ENCODE data around the gene ZNF37A. TPM values are rescaled to one million over a fixed set of nuclear protein-coding genes. Genes with fewer than 3 reads are reported as not detected.
A peak's percentile ranks its signal among the peaks of the same experiment; 100 is the strongest.
"Not testable (repeated sequence)": the region's sequence is repeated elsewhere in the genome, so short reads cannot be mapped to it uniquely, and the experiment has no call there.

ZNF37A gene
- total RNA-seq, 1 donor from 2014 or later: 21.1 TPM

GRCh38 chr10:38070501-38070900, 23.6 kb upstream of the ZNF37A start:
- TF ChIP-seq CTCF (IDR thresholded peaks at IDR 0.05; ENCODE audit: partially characterized antibody, unreplicated experiment): no peak
- peaks cover 6% of the 10 kb centered on the region for H3K27me3 Mint-ChIP-seq (ENCODE audit: unreplicated experiment)
- H3K4me1 Mint-ChIP-seq (ENCODE audit: low read depth, unreplicated experiment): no peaks in the 10 kb centered on the region
- no peak for DNase-seq
- peaks cover 2% of the 10 kb centered on the region for H3K9me3 Mint-ChIP-seq (ENCODE audit: unreplicated experiment)
- H3K36me3 Mint-ChIP-seq (ENCODE audit: unreplicated experiment): peaks cover 7% of the 10 kb centered on the region
- H3K27ac Mint-ChIP-seq (ENCODE audit: unreplicated experiment): no peak overlapping the region
- no peak overlapping the region for H3K4me3 Mint-ChIP-seq (ENCODE audit: unreplicated experiment)

GRCh38 chr10:38072552-38072951, 21.6 kb upstream of the ZNF37A start:
- no peak for TF ChIP-seq CTCF (IDR thresholded peaks at IDR 0.05; ENCODE audit: partially characterized antibody, unreplicated experiment)
- no peak for DNase-seq
- no peak overlapping the region for H3K27ac Mint-ChIP-seq (ENCODE audit: unreplicated experiment)
- H3K4me3 Mint-ChIP-seq (ENCODE audit: unreplicated experiment): no peak overlapping the region
- peaks cover 2% of the 10 kb centered on the region for H3K9me3 Mint-ChIP-seq (ENCODE audit: unreplicated experiment)
- H3K27me3 Mint-ChIP-seq (ENCODE audit: unreplicated experiment): peaks cover 6% of the 10 kb centered on the region
- peaks cover 7% of the 10 kb centered on the region for H3K36me3 Mint-ChIP-seq (ENCODE audit: unreplicated experiment)
- H3K4me1 Mint-ChIP-seq (ENCODE audit: low read depth, unreplicated experiment): no peaks in the 10 kb centered on the region

- no peaks in the 10 kb centered on the region for H3K27me3 Mint-ChIP-seq (ENCODE audit: unreplicated experiment)
- H3K4me1 Mint-ChIP-seq (ENCODE audit: low read depth, unreplicated experiment): no peaks in the 10 kb centered on the region
- no peak overlapping the region for H3K4me3 Mint-ChIP-seq (ENCODE audit: unreplicated experiment)
- no peak for TF ChIP-seq CTCF (IDR thresholded peaks at IDR 0.05; ENCODE audit: partially characterized antibody, unreplicated experiment)
- no peaks in the 10 kb centered on the region for H3K36me3 Mint-ChIP-seq (ENCODE audit: unreplicated experiment)
- no peak for DNase-seq
- H3K27ac Mint-ChIP-seq (ENCODE audit: unreplicated experiment): no peak overlapping the region
- peaks cover 8% of the 10 kb centered on the region for H3K9me3 Mint-ChIP-seq (ENCODE audit: unreplicated experiment)
Observed at GRCh38 chr10:38076687-38077086, 17.4 kb upstream of the ZNF37A start.

GRCh38 chr10:38093318-38093717, 819 bp upstream of the ZNF37A start:
- Mint-ChIP-seq H3K36me3 (ENCODE audit: unreplicated experiment) (peaks cover 23% of the 10 kb centered on the region), H3K9me3 (ENCODE audit: unreplicated experiment) (peaks cover 13% of the 10 kb centered on the region)

DNA sequence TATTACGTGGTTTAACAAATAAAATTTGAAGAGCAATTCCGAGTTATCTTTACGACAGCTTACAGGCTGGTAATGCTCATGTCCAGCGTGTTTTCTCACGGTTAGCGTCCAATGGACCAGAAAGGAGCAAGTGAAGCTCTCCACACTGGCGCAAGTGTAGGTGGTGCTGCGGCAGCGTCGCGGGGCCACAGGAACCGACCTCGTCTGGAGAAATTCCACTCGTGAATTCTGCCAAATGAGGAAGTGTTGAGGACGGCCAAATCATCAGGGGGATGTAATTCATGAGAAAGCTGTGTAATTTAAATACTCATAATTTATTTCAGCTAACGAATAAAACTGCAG, 350 bp upstream of the ZNF37A start:
- no peak for DNase-seq
- Mint-ChIP-seq H3K4me1 (ENCODE audit: low read depth, unreplicated experiment) (peaks cover 4% of the 10 kb centered on the region), H3K27me3 (ENCODE audit: unreplicated experiment) (peaks cover 6% of the 10 kb centered on the region), H3K9me3 (ENCODE audit: unreplicated experiment) (peaks cover 13% of the 10 kb centered on the region), H3K27ac (ENCODE audit: unreplicated experiment) (peak overlapping the region; percentile 85), H3K36me3 (ENCODE audit: unreplicated experiment) (peaks cover 23% of the 10 kb centered on the region), H3K4me3 (ENCODE audit: unreplicated experiment) (peak overlapping the region; percentile 97)
- TF ChIP-seq CTCF (IDR thresholded peaks at IDR 0.05; ENCODE audit: partially characterized antibody, unreplicated experiment): no peak

More at GRCh38 chr10:38093318-38093717, 819 bp upstream of the ZNF37A start:
- DNase-seq; H3K27me3 Mint-ChIP-seq (ENCODE audit: unreplicated experiment); H3K4me1 Mint-ChIP-seq (ENCODE audit: low read depth, unreplicated experiment); H3K27ac Mint-ChIP-seq (ENCODE audit: unreplicated experiment): not testable (repeated sequence)
- H3K4me3 Mint-ChIP-seq (ENCODE audit: unreplicated experiment): peak overlapping the region; percentile 97

Measured in glutamatergic neuron (in vitro differentiated cells).